ENCODE results near the gene KYNU.
"Not testable (repeated sequence)": the region's sequence is repeated elsewhere in the genome, so short reads cannot be mapped to it uniquely, and the experiment has no call there.

Gene KYNU

DNA sequence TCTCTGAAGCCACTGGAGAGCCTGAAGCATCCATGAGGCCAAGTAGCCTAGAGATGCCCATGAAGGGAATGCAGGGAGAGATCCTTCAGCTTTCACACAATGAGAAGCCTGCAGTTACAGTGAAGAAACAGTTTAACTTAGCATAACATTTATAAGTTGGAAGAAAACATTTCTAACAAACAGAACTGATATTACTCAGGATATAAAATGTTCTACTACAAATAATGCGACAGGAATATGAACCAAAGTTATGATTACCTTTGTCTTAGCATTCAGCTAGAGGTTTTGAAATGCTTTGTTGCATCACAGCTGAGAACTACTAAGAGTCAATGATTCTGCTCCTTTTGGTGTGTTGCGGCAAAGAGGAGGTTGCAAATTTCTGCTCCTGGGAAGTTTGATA is 6.9 kb upstream of the KYNU start:
- intact Hi-C loops (cut with DNase I), result no loop called here
- no peak for DNase-seq

DNA sequence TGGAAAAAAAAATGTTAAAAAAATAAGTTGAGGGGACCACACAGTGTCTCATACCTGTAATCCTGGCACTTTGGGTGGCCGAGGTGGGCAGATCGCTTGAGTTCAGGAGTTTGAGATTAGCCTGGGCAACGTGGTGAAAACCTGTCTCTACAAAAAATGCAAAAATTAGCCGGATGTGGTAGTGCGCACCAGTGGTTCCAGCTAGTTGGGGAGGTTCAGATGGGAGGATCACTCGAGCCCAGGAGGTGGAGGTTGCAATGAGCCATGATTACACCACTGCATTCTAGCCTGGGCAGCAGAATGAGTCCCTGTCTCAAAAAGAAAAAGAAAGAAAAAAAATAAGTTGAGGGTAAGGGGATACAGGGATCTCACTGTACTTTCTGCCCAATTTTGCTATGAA is 6.1 kb upstream of the KYNU start:
- intact Hi-C loops (cut with DNase I), result no loop called here
- DNase-seq, result no peak

GRCh38 chr2:142872882-142873724 is 4.4 kb upstream of the KYNU start:
- DNase-seq, result no peak
- intact Hi-C loops (cut with DNase I), result no loop called here

- no peak for DNase-seq
- intact Hi-C loops (cut with DNase I), result no loop called here
Measured at GRCh38 chr2:142873831-142874287, 3.6 kb upstream of the KYNU start.

GRCh38 chr2:142874293-142874814 is 3.1 kb upstream of the KYNU start:
- intact Hi-C loops (cut with DNase I), result no loop called here
- no peak for DNase-seq

- intact Hi-C loops (cut with DNase I), result no loop called here
- no peak for DNase-seq
Measured at GRCh38 chr2:142875010-142875409, 2.5 kb upstream of the KYNU start.

DNA sequence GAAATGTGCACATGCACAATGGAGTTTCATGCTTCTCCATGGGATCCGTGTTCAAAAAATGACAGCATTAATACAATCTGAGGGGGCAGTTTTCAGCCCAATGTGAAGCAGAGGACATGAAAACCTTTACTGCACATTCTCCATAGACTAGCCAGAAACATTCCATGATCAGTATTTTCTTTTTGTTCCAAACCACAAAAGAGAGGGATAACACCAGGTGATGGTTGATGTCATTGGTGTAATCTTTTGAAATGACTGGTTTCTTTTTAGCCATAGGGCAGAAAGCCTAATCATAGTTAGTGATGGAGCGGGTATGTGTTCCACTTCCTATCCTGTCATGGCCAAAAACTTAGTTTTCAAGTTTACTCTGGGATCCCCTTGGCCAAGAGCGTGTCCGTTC is 1.8 kb upstream of the KYNU start:
- no peak for DNase-seq
- intact Hi-C loops (cut with DNase I), result no loop called here

- DNase-seq, result no peak
- intact Hi-C loops (cut with DNase I), result no loop called here
Measured at GRCh38 chr2:142876423-142876822, 1.0 kb upstream of the KYNU start.

DNA sequence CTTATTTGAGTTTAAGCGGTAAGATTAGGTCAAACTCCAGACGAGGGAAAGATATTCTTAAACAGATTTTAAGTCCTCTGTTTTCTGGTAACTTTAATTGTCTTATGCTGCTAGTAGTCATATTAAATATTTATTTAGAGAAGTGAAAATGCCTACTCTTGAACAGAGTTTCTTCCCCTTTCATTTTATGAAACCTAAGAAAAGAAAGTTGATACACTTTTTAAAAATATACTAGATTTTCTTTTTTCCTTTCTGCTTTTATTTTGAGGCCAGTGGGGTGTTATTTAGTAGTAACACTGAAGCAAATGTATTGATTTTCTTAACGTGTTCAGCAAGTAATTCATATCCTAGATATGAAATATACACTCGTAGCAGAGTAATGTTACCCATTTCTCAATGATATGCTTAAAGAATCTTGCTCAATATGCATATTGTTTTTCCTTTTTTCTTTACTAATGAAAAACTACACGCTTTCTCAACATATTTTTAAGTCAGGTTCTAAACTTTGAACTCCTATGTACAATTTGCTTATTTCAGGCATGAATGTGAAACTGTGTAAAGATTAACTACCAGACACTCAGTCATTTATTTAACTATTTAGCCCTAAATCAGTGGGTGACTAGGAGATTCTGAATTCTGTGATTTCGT is 691 bp downstream of the KYNU start:
- no peak for DNase-seq
- intact Hi-C loops (cut with DNase I), result no loop called here

- DNase-seq, result no peak
- intact Hi-C loops (cut with DNase I), result no loop called here
Measured at GRCh38 chr2:142879151-142879550, 1.7 kb downstream of the KYNU start.

DNA sequence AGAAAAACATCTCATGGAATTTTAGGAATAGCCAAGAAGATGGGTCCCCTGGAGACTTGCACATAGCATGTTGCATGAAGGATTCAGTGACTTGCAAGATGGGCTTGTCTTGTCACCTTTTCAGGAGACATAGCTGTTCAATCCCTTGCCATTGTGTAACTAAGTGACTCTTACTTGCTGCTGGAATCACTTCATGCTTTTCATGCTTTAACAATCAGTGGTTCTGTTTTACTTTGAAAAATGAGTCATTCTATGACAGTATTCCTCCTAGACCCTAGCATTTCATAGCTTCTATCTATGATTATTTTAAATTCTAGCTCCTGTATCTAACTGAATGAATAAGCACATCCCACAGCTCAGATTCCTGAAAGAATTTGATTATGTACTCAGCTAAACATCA is 2.8 kb downstream of the KYNU start:
- intact Hi-C loops (cut with DNase I), result no loop called here
- no peak for DNase-seq

DNA sequence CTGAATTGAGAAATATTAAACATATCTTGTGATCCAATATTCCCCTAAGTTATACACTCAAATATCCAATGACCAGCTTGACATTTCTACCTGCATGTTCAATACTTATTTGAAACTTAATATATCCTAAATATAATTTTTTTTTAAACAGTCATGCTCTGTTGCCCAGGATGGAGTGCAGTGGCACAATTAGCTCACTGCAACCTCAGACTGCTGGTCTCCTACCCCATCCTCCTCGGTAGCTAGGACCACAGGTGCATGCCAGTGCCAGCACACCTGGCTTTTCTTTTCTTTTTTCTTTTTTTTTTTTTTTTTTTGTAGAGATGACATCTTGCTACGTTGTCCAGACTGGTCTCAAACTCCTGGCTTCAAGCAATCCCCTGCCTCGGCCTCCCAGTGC is 4.2 kb downstream of the KYNU start:
- intact Hi-C loops (cut with DNase I), result no loop called here
- peak in 1 of 10 donors; percentile 59 for DNase-seq

DNA sequence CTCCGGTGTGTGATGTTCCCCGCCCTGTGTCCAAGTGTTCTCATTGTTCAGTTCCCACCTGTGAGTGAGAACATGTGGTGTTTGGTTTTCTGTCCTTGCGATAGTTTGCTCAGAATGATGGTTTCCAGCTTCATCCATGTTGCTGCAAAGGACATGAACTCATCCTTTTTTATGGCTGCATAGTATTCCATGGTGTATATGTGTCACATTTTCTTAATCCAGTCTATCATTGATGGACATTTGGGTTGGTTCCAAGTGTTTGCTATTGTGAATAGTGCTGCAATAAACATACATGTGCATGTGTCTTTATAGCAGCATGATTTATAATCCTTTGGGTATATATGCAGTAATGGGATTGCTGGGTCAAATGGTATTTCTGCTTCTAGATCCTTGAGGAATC is 5.0 kb downstream of the KYNU start:
- DNase-seq; intact Hi-C loops (cut with DNase I): not testable (repeated sequence)

DNA sequence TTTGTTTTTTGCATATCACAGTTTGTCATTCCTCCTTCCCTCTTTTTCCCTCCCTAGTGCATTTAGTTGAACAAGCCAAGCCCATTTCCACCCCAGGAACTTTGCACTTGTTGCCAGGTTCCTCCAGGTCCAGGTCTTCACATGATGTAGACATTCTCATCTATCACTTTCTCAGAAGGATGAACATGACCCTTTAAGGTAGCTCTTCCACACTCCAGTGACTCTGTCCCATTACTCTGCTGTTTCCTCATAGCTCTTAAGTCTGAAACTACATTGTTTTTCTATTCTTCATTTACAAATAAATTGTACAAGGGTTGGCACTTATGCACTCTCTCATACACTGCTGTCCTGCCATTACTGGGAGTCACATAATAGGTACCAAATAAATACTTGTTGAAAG is 6.1 kb downstream of the KYNU start:
- intact Hi-C loops (cut with DNase I), result no loop called here

GRCh38 chr2:142885543-142885942 is 8.1 kb downstream of the KYNU start:
- no peak for DNase-seq
- intact Hi-C loops (cut with DNase I), result no loop called here

More for the DNA sequence above, 6.1 kb downstream of the KYNU start:
- DNase-seq, result no peak

GRCh38 chr2:142892715-142893114 is 15.3 kb downstream of the KYNU start:
- no peak for DNase-seq
- intact Hi-C loops (cut with DNase I), result no loop called here

DNA sequence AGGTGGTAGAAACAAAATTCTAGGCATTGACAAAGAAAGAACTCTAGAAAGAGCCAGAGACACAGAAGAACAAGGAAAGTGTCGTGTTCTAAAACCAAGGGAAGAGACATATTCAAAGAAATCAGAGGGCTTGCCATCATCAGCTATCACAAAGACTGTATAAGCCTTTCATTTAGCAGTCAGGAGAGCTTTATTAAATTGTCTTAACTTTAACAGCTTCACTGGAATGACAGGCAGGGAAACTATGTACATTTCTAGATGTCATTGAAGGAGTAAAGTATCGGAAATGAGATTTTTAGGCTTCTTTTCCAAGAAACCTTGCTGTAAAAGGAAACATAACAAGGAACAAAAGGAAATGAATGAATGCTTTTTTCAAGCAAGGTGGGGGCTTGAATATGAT is 15.8 kb downstream of the KYNU start:
- intact Hi-C loops (cut with DNase I), result no loop called here
- no peak for DNase-seq

DNA sequence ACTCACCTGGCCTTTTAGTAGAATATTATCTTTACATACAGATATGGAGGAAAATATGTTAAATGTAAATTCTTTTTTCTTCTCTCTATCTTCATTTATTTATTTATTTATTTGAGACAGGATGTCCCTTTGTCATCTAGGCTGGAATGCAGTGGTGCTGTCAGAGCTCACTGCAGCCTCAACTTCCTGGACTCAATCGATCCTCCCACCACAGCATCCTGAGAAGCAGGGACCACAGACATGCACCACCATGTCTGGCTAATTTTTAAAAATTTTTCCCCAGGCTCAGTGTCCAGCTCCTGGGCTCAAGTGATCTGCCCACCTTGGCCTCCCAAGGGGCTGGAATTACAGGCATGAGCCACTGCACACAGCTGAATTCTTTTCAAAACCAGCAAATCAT is 20.3 kb downstream of the KYNU start:
- no peak for DNase-seq
- intact Hi-C loops (cut with DNase I), result no loop called here

DNA sequence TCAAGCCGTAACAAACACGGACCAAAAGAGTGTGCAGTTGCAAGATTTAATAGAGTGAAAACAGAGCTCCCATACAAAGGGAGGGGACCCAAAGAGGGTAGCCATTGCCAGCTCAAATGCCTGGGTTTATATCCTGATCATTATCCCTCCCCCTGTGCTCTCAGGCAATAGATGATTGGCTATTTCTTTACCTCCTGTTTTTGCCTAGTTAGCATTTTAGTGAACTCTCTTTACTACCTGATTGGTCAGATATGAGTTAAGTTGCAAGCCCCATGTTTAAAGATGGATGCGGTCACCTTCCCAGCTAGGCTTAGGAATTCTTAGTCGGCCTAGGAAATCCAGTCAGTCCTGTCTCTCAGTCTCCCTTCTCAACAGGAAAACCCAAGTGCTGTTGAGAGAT is 22.9 kb downstream of the KYNU start:
- intact Hi-C loops (cut with DNase I); DNase-seq: not testable (repeated sequence)

DNA sequence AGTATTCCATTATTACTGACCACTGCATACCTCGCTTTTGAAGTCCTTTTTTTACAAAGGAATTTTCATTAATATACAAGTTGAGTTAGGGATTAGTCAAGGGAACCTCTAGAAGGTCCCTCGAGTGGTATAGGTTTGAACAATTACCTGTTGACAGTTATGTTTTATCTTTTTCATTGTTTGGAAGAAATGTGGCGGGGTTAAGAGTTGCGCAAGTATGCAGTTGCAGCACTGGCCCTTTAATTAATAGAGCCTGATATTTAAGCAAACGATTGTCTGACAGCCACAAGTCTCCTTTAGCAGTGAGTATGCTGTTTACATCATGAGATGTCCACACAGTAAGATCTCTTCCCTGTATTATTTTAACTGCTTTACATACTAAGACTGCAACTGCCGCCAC is 24.3 kb downstream of the KYNU start:
- intact Hi-C loops (cut with DNase I), result no loop called here
- no peak for DNase-seq

DNA sequence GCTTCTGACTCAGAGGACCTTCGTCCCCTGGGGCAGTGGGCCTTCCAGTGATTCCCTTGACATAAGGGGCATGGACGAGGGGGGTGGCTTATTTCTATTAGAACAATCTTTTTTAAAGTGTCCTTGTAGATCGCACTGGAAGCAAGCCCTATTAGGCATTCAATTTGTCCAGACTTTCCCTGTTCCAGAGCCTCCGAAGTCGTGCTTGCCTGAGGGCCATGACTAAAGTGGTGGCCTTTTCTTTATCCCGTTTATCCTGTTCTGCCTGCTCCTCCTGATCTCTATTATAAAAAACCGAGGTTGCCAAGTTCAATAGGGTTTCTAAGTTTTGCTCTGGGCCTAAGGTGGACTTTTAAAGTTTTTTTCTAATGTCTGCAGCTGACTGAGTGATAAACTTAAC is 26.3 kb downstream of the KYNU start:
- DNase-seq; intact Hi-C loops (cut with DNase I): not testable (repeated sequence)

DNA sequence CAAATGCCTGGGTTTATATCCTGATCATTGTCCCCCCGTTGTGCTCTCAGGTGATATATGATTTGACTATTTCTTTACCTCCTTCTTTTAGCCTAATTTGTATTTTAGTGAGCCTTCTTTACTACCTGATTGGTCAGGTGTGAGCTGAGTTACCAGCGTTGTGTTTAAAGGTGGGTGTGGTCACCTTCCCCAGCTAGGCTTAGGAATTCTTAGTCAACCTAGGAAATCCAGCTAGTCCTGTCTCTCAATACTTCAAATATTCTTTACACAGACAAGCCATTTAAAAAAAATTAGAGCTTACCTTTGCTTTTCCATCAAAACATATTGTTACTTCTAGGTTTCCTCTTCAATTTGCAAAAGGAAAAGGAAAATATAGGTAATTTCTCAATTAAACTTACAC is 30.2 kb downstream of the KYNU start:
- DNase-seq, result no peak
- intact Hi-C loops (cut with DNase I), result no loop called here

Measured in posterior cingulate gyrus (tissue), 11 donors.